ENCODE measurements around the gene IQCF5. TPM values are rescaled to one million over a fixed set of nuclear protein-coding genes. Genes with fewer than 3 reads are reported as not detected.

Gene IQCF5
- total RNA-seq, 1 donor from 2014 or later = not detected

- Histone ChIP-seq H3K9me3 (no peaks in the 10 kb centered on the region), H3K27ac (no peak overlapping the region), H3K27me3 (no peaks in the 10 kb centered on the region), H3K4me1 (no peaks in the 10 kb centered on the region), H3K4me3 (no peak overlapping the region), H3K36me3 (no peaks in the 10 kb centered on the region)
- intact Hi-C loops (cut with DNase I) = no loop called here
- no peak for DNase-seq (ENCODE audit: low spot score in 2 of 2)
- TF ChIP-seq, protein P1, sequence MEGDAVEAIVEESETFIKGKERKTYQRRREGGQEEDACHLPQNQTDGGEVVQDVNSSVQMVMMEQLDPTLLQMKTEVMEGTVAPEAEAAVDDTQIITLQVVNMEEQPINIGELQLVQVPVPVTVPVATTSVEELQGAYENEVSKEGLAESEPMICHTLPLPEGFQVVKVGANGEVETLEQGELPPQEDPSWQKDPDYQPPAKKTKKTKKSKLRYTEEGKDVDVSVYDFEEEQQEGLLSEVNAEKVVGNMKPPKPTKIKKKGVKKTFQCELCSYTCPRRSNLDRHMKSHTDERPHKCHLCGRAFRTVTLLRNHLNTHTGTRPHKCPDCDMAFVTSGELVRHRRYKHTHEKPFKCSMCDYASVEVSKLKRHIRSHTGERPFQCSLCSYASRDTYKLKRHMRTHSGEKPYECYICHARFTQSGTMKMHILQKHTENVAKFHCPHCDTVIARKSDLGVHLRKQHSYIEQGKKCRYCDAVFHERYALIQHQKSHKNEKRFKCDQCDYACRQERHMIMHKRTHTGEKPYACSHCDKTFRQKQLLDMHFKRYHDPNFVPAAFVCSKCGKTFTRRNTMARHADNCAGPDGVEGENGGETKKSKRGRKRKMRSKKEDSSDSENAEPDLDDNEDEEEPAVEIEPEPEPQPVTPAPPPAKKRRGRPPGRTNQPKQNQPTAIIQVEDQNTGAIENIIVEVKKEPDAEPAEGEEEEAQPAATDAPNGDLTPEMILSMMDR (IDR thresholded peaks at IDR 0.05) = no peak
These were observed 13.2 kb upstream of the IQCF5 start for GRCh38 chr3:51888463-51889105.

DNA sequence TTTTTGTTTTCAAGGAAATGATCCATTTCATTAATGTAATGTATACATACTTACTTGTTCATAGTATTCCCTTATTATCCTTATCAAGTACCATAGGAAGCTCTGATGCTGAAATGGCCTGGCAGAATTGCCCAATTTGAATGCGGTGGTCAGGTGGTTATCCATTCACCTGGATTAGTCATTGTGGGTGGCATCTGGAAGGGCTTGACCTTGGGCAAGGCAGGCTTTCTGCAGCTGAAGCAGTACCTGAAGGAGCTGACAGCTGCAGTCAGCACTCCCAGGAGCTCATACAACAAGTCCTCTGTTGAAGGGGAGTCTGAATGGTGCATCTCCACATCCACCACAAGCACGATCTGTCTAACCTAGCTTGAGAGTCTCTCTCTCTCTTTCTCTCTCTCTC is 12.2 kb upstream of the IQCF5 start:
- H3K36me3 ChIP-seq = no peaks in the 10 kb centered on the region
- DNase-seq (ENCODE audit: low spot score in 2 of 2) = no peak
- TF ChIP-seq, protein P1 (IDR thresholded peaks at IDR 0.05) = no peak
- H3K4me1 ChIP-seq = no peaks in the 10 kb centered on the region
- intact Hi-C loops (cut with DNase I) = no loop called here
- H3K27ac ChIP-seq = no peak overlapping the region
- H3K27me3 ChIP-seq = no peaks in the 10 kb centered on the region
- H3K9me3 ChIP-seq = no peaks in the 10 kb centered on the region
- H3K4me3 ChIP-seq = no peak overlapping the region

DNA sequence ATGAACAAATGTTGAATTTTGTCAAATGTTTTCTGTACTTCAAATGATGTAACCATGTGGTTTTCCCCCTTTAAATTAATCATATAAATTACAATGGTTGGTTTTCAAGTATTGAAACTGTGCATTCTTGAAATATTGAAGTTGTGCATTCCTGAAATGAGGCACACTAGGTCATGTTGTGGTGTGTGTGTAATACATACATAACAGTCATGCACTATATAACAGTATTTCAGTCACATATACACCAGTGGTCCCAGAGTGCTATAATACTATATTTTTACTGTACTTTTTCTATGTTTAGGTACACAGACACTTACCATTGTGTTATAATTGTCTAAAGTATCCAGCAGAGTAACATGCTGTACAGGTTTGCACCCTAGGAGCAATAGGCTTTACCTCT is 11.0 kb upstream of the IQCF5 start:
- Histone ChIP-seq H3K9me3 (no peaks in the 10 kb centered on the region), H3K27ac (no peak overlapping the region), H3K36me3 (no peaks in the 10 kb centered on the region), H3K27me3 (no peaks in the 10 kb centered on the region), H3K4me1 (no peaks in the 10 kb centered on the region), H3K4me3 (no peak overlapping the region)
- intact Hi-C loops (cut with DNase I) = no loop called here
- no peak for DNase-seq (ENCODE audit: low spot score in 2 of 2)
- TF ChIP-seq, protein P1 (IDR thresholded peaks at IDR 0.05) = no peak

DNA sequence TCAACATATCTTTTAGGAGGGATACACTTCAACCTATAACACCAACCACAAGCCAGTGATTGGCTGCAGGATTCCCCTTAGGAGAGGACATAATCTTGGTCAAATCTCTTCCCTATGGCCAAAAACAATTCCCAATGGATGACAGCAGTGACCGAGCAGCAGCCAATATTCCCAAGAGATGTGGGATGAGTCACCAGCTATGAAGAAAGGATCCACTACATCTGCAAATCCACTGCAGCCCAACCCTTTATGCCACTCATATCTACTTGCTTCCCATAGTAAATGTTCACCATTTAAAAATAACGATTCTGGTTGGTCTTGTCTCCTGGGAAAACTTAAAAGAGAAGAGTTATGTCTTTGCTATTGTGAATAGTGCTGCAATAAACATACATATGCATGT is 4.5 kb upstream of the IQCF5 start:
- no peaks in the 10 kb centered on the region for H3K27me3 ChIP-seq
- TF ChIP-seq, protein P1 (IDR thresholded peaks at IDR 0.05) = no peak
- no peak for DNase-seq (ENCODE audit: low spot score in 2 of 2)
- intact Hi-C loops (cut with DNase I) = no loop called here
- no peak overlapping the region for H3K27ac ChIP-seq
- H3K4me3 ChIP-seq = no peak overlapping the region
- no peaks in the 10 kb centered on the region for H3K9me3 ChIP-seq
- no peaks in the 10 kb centered on the region for H3K4me1 ChIP-seq
- no peaks in the 10 kb centered on the region for H3K36me3 ChIP-seq

- TF ChIP-seq, protein P1 (IDR thresholded peaks at IDR 0.05) = no peak
- Histone ChIP-seq H3K36me3 (no peaks in the 10 kb centered on the region), H3K27ac (no peak overlapping the region), H3K4me1 (no peaks in the 10 kb centered on the region), H3K27me3 (no peaks in the 10 kb centered on the region), H3K9me3 (no peaks in the 10 kb centered on the region), H3K4me3 (no peak overlapping the region)
- no peak for DNase-seq (ENCODE audit: low spot score in 2 of 2)
- intact Hi-C loops (cut with DNase I) = no loop called here
These were observed 785 bp upstream of the IQCF5 start for GRCh38 chr3:51876186-51876585.

DNA sequence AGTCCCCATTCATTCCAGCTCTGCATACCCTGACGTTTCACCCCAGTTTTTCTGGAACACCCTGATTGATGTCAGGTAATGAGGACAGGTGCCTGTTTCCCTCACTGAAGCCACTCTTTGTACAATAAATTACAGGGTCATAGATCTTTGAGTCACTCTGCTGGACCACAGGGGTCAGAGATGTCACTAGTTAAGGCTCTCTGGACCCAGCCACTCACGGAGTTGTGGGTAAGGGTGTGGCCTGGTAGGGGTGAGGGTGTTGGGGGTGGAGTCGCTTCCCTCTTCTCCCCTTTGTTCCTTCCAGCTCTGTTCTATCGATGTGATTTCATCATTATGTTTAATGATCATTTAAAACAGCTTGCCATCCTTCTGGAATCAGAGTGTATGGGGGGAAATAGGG is 512 bp downstream of the IQCF5 start:
- H3K4me3 ChIP-seq = no peak overlapping the region
- TF ChIP-seq, protein P1 (IDR thresholded peaks at IDR 0.05) = no peak
- no peaks in the 10 kb centered on the region for H3K36me3 ChIP-seq
- intact Hi-C loops (cut with DNase I) = no loop called here
- no peaks in the 10 kb centered on the region for H3K27me3 ChIP-seq
- H3K9me3 ChIP-seq = no peaks in the 10 kb centered on the region
- DNase-seq (ENCODE audit: low spot score in 2 of 2) = no peak
- H3K4me1 ChIP-seq = no peaks in the 10 kb centered on the region
- H3K27ac ChIP-seq = no peak overlapping the region
